Measurements from ENCODE around the gene FITM1.

Gene FITM1

GRCh38 chr14:24092505-24093206 lies 37.8 kb upstream of the FITM1 start:
- H3K27ac ChIP-seq (ENCODE audit: low read depth, low read length, poor library complexity, severe bottlenecking) = no peak overlapping the region
- H3K4me2 ChIP-seq (ENCODE audit: low read length) = no peak overlapping the region

GRCh38 chr14:24093207-24093900 lies 37.1 kb upstream of the FITM1 start:
- no peaks in the 10 kb centered on the region for H3K36me3 ChIP-seq (ENCODE audit: insufficient read depth, low read length)
- H3K9me2 ChIP-seq (ENCODE audit: low read depth, low read length) = no peaks in the 10 kb centered on the region
- H3K79me2 ChIP-seq (ENCODE audit: insufficient read depth, low read length) = no peaks in the 10 kb centered on the region
- H3K4me3 ChIP-seq (ENCODE audit: low read depth, low read length, poor library complexity, severe bottlenecking) = peak overlapping the region; percentile 77
- H3K4me1 ChIP-seq (ENCODE audit: insufficient read depth, low read length, severe bottlenecking) = peaks cover 19% of the 10 kb centered on the region
- no peaks in the 10 kb centered on the region for H4K20me1 ChIP-seq (ENCODE audit: insufficient read depth, low read length)
- H3K27me3 ChIP-seq (ENCODE audit: insufficient read depth, low read length) = no peaks in the 10 kb centered on the region
- H3K27ac ChIP-seq (ENCODE audit: low read depth, low read length, poor library complexity, severe bottlenecking) = no peak overlapping the region
- no peak overlapping the region for H2AFZ ChIP-seq (ENCODE audit: low read length)
- TF ChIP-seq EZH2 (IDR thresholded peaks at IDR 0.05; ENCODE audit: borderline replicate concordance, low read length) (no peak), CTCF (IDR thresholded peaks at IDR 0.05; ENCODE audit: low read length) (no peak)
- H3F3A ChIP-seq (ENCODE audit: insufficient read depth, low read length) = no peaks in the 10 kb centered on the region
- H3K9ac ChIP-seq (ENCODE audit: low read length) = peak overlapping the region; percentile 92; the same call in 1 of the 2 replicates
- peak overlapping the region; percentile 95 for H3K4me2 ChIP-seq (ENCODE audit: low read length)
- H3K9me3 ChIP-seq (ENCODE audit: low read length) = no peaks in the 10 kb centered on the region

More at GRCh38 chr14:24092505-24093206, 37.8 kb upstream of the FITM1 start:
- H3F3A ChIP-seq (ENCODE audit: insufficient read depth, low read length) = no peaks in the 10 kb centered on the region
- H3K27me3 ChIP-seq (ENCODE audit: insufficient read depth, low read length) = no peaks in the 10 kb centered on the region
- peaks cover 19% of the 10 kb centered on the region for H3K4me1 ChIP-seq (ENCODE audit: insufficient read depth, low read length, severe bottlenecking)
- no peaks in the 10 kb centered on the region for H3K9me2 ChIP-seq (ENCODE audit: low read depth, low read length)
- TF ChIP-seq CTCF (IDR thresholded peaks at IDR 0.05; ENCODE audit: low read length) = no peak
- no peaks in the 10 kb centered on the region for H3K36me3 ChIP-seq (ENCODE audit: insufficient read depth, low read length)
- no peaks in the 10 kb centered on the region for H3K79me2 ChIP-seq (ENCODE audit: insufficient read depth, low read length)
- H3K9ac ChIP-seq (ENCODE audit: low read length) = no peak overlapping the region
- no peak overlapping the region for H2AFZ ChIP-seq (ENCODE audit: low read length)
- no peaks in the 10 kb centered on the region for H3K9me3 ChIP-seq (ENCODE audit: low read length)
- H3K4me3 ChIP-seq (ENCODE audit: low read depth, low read length, poor library complexity, severe bottlenecking) = no peak overlapping the region
- H4K20me1 ChIP-seq (ENCODE audit: insufficient read depth, low read length) = no peaks in the 10 kb centered on the region

GRCh38 chr14:24093901-24094840 lies 36.3 kb upstream of the FITM1 start, which contains the start of gene PCK2:
PCK2 (plus strand) TSS chr14:24094311; CDS start chr14:24094406, 95 bp downstream.
- Histone ChIP-seq H4K20me1 (ENCODE audit: insufficient read depth, low read length) (no peaks in the 10 kb centered on the region), H3F3A (ENCODE audit: insufficient read depth, low read length) (no peaks in the 10 kb centered on the region), H2AFZ (ENCODE audit: low read length) (0 out of 2 replicates have a peak within 1 kb of the TSS, but pooled peaks have one; percentile 10), H3K4me1 (ENCODE audit: insufficient read depth, low read length, severe bottlenecking) (peaks cover 19% of the 10 kb centered on the region), H3K27me3 (ENCODE audit: insufficient read depth, low read length) (no peaks in the 10 kb centered on the region), H3K4me2 (ENCODE audit: low read length) (peak within 1 kb of the TSS; percentile 95), H3K9ac (ENCODE audit: low read length) (peak within 1 kb of the TSS; percentile 92), H3K79me2 (ENCODE audit: insufficient read depth, low read length) (no peaks in the 10 kb centered on the region), H3K36me3 (ENCODE audit: insufficient read depth, low read length) (peaks cover 4% of the 10 kb centered on the region; the same call in 1 of the 2 replicates), H3K27ac (ENCODE audit: low read depth, low read length, poor library complexity, severe bottlenecking) (peak within 1 kb of the TSS; percentile 86), H3K4me3 (ENCODE audit: low read depth, low read length, poor library complexity, severe bottlenecking) (peak within 1 kb of the TSS; percentile 77), H3K9me3 (ENCODE audit: low read length) (no peaks in the 10 kb centered on the region), H3K9me2 (ENCODE audit: low read depth, low read length) (no peaks in the 10 kb centered on the region)
- TF ChIP-seq CTCF (IDR thresholded peaks at IDR 0.05; ENCODE audit: low read length) = no peak; the same call in 1 of the 2 replicates
- no peak for TF ChIP-seq EZH2 (IDR thresholded peaks at IDR 0.05; ENCODE audit: borderline replicate concordance, low read length)
